ENCODE data around the gene RPRD2. TPM values are rescaled to one million over a fixed set of nuclear protein-coding genes. Genes with fewer than 3 reads are reported as not detected.
A peak's percentile ranks its signal among the peaks of the same experiment; 100 is the strongest.

Gene RPRD2
- total and polyA plus RNA-seq, 2 experiments from 2014 or later, result 16.8 to 20.4 TPM

DNA sequence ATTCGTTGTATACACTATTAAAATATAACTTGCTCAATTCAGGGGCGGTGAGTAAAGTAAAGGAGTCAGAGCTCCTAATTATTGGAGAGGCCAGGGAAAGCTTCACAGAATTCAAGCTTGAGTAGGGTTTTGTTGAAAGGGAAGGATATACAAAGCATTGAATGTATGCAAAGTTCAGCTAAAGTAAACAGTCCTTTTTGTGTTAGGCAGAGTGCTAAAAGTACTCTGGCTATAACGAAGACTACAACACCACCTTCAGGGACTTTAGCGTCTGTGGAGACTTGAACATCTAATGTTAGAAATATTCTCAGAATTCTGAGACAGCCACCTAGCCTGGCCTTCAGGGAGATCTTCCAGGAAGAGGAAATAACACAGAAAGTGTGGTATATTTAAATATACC is 152.7 kb downstream of the RPRD2 start:
- H3K27me3 ChIP-seq (ENCODE audit: insufficient read depth), result no peaks in the 10 kb centered on the region
- peaks cover 8% of the 10 kb centered on the region for H3K4me1 Mint-ChIP-seq
- ATAC-seq, result no peak
- no peaks in the 10 kb centered on the region for H4K20me1 ChIP-seq (replicated peaks; ENCODE audit: insufficient read depth)
- H3K27ac Mint-ChIP-seq, result peak overlapping the region; percentile 42; the same call in 1 of the 2 replicates
- peak overlapping the region; percentile 81 for H3K4me3 ChIP-seq
- 0 out of 2 replicates have a peak, but pooled peaks cover 17% of the 10 kb centered on the region for H3F3A ChIP-seq (replicated peaks; ENCODE audit: low read depth)
- no peaks in the 10 kb centered on the region for H3K36me3 ChIP-seq (ENCODE audit: insufficient read depth)
- peak; percentile 19 for DNase-seq (ENCODE audit: low spot score)
- peaks cover 5% of the 10 kb centered on the region; the same call in 1 of the 3 replicates for H3K36me3 Mint-ChIP-seq (ENCODE audit: low read depth)
- H2AFZ ChIP-seq, result peak overlapping the region; percentile 93
- peak overlapping the region; percentile 91 for H3K4me2 ChIP-seq
- no peaks in the 10 kb centered on the region for H3K79me2 ChIP-seq (replicated peaks; ENCODE audit: insufficient read depth)
- peak overlapping the region; percentile 91 for H3K4me3 Mint-ChIP-seq
- peaks cover 7% of the 10 kb centered on the region; the same call in 1 of the 2 replicates for H3K4me1 ChIP-seq (ENCODE audit: insufficient read depth)
- peaks cover 20% of the 10 kb centered on the region for H3K27me3 Mint-ChIP-seq (ENCODE audit: insufficient read depth, low read depth, poor library complexity)
- H3K27ac ChIP-seq (ENCODE audit: low read depth), result no peak overlapping the region
- H3K9me2 ChIP-seq (ENCODE audit: insufficient read depth), result no peaks in the 10 kb centered on the region
- no peaks in the 10 kb centered on the region; the same call in 2 of the 3 replicates for H3K9me3 Mint-ChIP-seq
- no peak for TF ChIP-seq ZNF462 (CRISPR knock-in tag; IDR thresholded peaks at IDR 0.05)
- TF ChIP-seq EZH2 (IDR thresholded peaks at IDR 0.05; ENCODE audit: low read depth, unreplicated experiment), result no peak
- TF ChIP-seq STAT1 (IDR thresholded peaks at IDR 0.05; ENCODE audit: unreplicated experiment), result no peak
- TF ChIP-seq, protein P1, sequence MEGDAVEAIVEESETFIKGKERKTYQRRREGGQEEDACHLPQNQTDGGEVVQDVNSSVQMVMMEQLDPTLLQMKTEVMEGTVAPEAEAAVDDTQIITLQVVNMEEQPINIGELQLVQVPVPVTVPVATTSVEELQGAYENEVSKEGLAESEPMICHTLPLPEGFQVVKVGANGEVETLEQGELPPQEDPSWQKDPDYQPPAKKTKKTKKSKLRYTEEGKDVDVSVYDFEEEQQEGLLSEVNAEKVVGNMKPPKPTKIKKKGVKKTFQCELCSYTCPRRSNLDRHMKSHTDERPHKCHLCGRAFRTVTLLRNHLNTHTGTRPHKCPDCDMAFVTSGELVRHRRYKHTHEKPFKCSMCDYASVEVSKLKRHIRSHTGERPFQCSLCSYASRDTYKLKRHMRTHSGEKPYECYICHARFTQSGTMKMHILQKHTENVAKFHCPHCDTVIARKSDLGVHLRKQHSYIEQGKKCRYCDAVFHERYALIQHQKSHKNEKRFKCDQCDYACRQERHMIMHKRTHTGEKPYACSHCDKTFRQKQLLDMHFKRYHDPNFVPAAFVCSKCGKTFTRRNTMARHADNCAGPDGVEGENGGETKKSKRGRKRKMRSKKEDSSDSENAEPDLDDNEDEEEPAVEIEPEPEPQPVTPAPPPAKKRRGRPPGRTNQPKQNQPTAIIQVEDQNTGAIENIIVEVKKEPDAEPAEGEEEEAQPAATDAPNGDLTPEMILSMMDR (conservative IDR thresholded peaks at IDR 0.05; ENCODE audit: low read depth in 2 of 2), result peak in 1 of 2 experiments; percentile 46; a peak in 3 of 4 replicates
- TF ChIP-seq ZNF114 (CRISPR knock-in tag; IDR thresholded peaks at IDR 0.05), result no peak
- no peak for TF ChIP-seq POLR2AphosphoS5 (IDR thresholded peaks at IDR 0.05; ENCODE audit: low read depth)
- TF ChIP-seq, protein P2, sequence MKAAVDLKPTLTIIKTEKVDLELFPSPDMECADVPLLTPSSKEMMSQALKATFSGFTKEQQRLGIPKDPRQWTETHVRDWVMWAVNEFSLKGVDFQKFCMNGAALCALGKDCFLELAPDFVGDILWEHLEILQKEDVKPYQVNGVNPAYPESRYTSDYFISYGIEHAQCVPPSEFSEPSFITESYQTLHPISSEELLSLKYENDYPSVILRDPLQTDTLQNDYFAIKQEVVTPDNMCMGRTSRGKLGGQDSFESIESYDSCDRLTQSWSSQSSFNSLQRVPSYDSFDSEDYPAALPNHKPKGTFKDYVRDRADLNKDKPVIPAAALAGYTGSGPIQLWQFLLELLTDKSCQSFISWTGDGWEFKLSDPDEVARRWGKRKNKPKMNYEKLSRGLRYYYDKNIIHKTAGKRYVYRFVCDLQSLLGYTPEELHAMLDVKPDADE (IDR thresholded peaks at IDR 0.05), result no peak
- no peak for TF ChIP-seq JUNB (IDR thresholded peaks at IDR 0.05; ENCODE audit: unreplicated experiment)
- TF ChIP-seq EZH2phosphoT487 (IDR thresholded peaks at IDR 0.05; ENCODE audit: unreplicated experiment), result no peak
